Neuronal stem cell (in vitro differentiated cells): Measurements from ENCODE around the gene POU2AF2.
A peak's percentile ranks its signal among the peaks of the same experiment; 100 is the strongest.
"Not testable (repeated sequence)": the region's sequence is repeated elsewhere in the genome, so short reads cannot be mapped to it uniquely, and the experiment has no call there.

ENCODE experiments used
- DNase-seq: peaks from one replicate; pipeline ENCODE4 v3.0.0-alpha.2; 2013; ENCODE audit warnings: low spot score
- H2AFZ ChIP-seq: one replicate; pipeline ENCODE4 v1.6.1; 2013; ENCODE audit warnings: mild to moderate bottlenecking, low read length, inconsistent platforms
- H2AK5ac ChIP-seq: 2 replicates; pipeline ENCODE4 v1.6.1; 2013; ENCODE audit warnings: low read depth, mild to moderate bottlenecking, inconsistent platforms, low read length, moderate library complexity, mixed read lengths
- H2BK120ac ChIP-seq: 2 replicates; pipeline ENCODE4 v1.6.1; 2013; ENCODE audit warnings: low read depth, mild to moderate bottlenecking, inconsistent platforms, low read length, moderate library complexity, mixed read lengths
- H2BK12ac ChIP-seq: one replicate; pipeline ENCODE4 v1.6.1; 2013; ENCODE audit warnings: low read length, inconsistent platforms
- H2BK15ac ChIP-seq: 2 replicates; pipeline ENCODE4 v1.6.1; 2013; ENCODE audit warnings: mild to moderate bottlenecking, low read length, inconsistent platforms, mixed read lengths
- H2BK5ac ChIP-seq: one replicate; pipeline ENCODE4 v1.6.1; 2013; ENCODE audit warnings: inconsistent platforms, mild to moderate bottlenecking, low read length, moderate library complexity
- H3K14ac ChIP-seq: one replicate; pipeline ENCODE4 v1.6.1; 2013; ENCODE audit warnings: low read length, inconsistent platforms
- H3K18ac ChIP-seq: 2 replicates; pipeline ENCODE4 v1.6.1; 2013; ENCODE audit warnings: low read length, inconsistent platforms
- H3K23ac ChIP-seq: 2 replicates; pipeline ENCODE4 v1.6.1; 2013; ENCODE audit warnings: low read depth, mild to moderate bottlenecking, mixed read lengths, low read length, inconsistent platforms; ENCODE audit not compliant: poor library complexity
- H3K27ac ChIP-seq: replicated peaks from 3 replicates; pipeline ENCODE4 v1.5.1; 2013; ENCODE audit warnings: low read length, inconsistent platforms
- H3K27me3 ChIP-seq, 3 experiments: 2 replicates each; pipeline ENCODE4 v1.6.1; 2013; ENCODE audit warnings: low read length in 3 of 3, mild to moderate bottlenecking in 2 of 3, inconsistent platforms in 1 of 3, low read depth in 1 of 3, mixed read lengths in 1 of 3, moderate library complexity in 1 of 3; ENCODE audit not compliant: control insufficient read depth in 3 of 3, insufficient read depth in 3 of 3
- H3K36me3 ChIP-seq, 2 donors: replicated peaks in 1 of 2; 2 replicates each; pipeline ENCODE4 v1.6.1; 2013; ENCODE audit warnings: low read length in 2 of 2; ENCODE audit not compliant: control insufficient read depth in 2 of 2, insufficient read depth in 2 of 2
- H3K4ac ChIP-seq: 2 replicates; pipeline ENCODE4 v1.6.1; 2013; ENCODE audit warnings: inconsistent platforms, mild to moderate bottlenecking, low read length, moderate library complexity
- H3K4me1 ChIP-seq, 2 donors: 1 replicate in 1 of 2; 2 replicates in 1 of 2; pipeline ENCODE4 v1.6.1; 2013; ENCODE audit warnings: low read length in 2 of 2, low read depth in 1 of 2; ENCODE audit not compliant: control insufficient read depth in 2 of 2, insufficient read depth in 1 of 2
- H3K4me2 ChIP-seq: one replicate; pipeline ENCODE4 v1.6.1; 2013; ENCODE audit warnings: mild to moderate bottlenecking, low read length, inconsistent platforms; ENCODE audit not compliant: insufficient read depth, poor library complexity, severe bottlenecking
- H3K4me3 ChIP-seq, 2 donors: 2 replicates each; pipeline ENCODE4 v1.5.1; 2013; ENCODE audit warnings: low read length in 2 of 2, mild to moderate bottlenecking in 2 of 2, inconsistent platforms in 1 of 2, moderate library complexity in 1 of 2
- H3K79me1 ChIP-seq: one replicate; pipeline ENCODE4 v1.6.1; 2013; ENCODE audit warnings: low read depth, mild to moderate bottlenecking, inconsistent platforms, low read length, moderate library complexity
- H3K9ac ChIP-seq: one replicate; pipeline ENCODE4 v1.6.1; 2013; ENCODE audit warnings: mild to moderate bottlenecking, low read depth, low read length, inconsistent platforms; ENCODE audit not compliant: poor library complexity
- H3K9me3 ChIP-seq, 2 donors: replicated peaks in 1 of 2; 2 replicates each; pipeline versions ENCODE3 to v1.6.1; 2013; ENCODE audit warnings: low read length in 2 of 2, mild to moderate bottlenecking in 2 of 2, inconsistent platforms in 1 of 2, low read depth in 1 of 2, mixed read lengths in 1 of 2, moderate library complexity in 1 of 2; ENCODE audit not compliant: control insufficient read depth in 2 of 2, insufficient read depth in 1 of 2
- H4K8ac ChIP-seq: one replicate; pipeline ENCODE4 v1.6.1; 2013; ENCODE audit warnings: low read depth, mild to moderate bottlenecking, inconsistent platforms, low read length, moderate library complexity
- H4K91ac ChIP-seq: one replicate; pipeline ENCODE4 v1.6.1; 2013; ENCODE audit warnings: low read length, low read depth, mild to moderate bottlenecking, inconsistent platforms; ENCODE audit not compliant: poor library complexity
- WGBS, 2 donors: extraction: QIAGEN DNeasy Blood & Tissue Kit; methylation state at CpG; one replicate each; pipeline ENCODE4 v1.1.7; 2013; ENCODE audit warnings: missing lambda C conversion rate in 2 of 2, mixed read lengths in 1 of 2; ENCODE audit not compliant: insufficient read length in 2 of 2, insufficient replicate concordance in 1 of 2; ENCODE audit errors: extremely low coverage in 2 of 2; 5-methylcytosine and 5-hydroxymethylcytosine counted together

Gene POU2AF2

DNA sequence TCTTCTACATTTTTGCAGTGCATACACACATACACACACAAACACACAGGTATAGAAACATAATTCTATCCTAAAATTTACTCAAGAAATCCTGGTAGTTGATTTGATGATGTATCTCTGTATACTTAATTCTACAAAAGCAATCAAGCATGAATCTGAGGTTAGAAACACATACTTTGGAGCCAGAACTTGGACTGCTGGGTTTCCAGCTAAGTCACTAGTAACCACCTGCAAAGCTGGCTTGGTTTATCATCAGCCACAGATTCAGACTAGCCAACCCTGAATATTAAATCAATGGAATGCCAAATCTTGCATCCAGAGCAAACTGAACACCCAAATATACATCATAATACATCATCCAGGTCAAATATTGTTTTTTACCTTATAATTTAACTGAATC, 24.8 kb upstream of the POU2AF2 start:
- Histone ChIP-seq H3K79me1 (no peaks in the 10 kb centered on the region), H3K4ac (no peak overlapping the region)
- DNase-seq: no peak

DNA sequence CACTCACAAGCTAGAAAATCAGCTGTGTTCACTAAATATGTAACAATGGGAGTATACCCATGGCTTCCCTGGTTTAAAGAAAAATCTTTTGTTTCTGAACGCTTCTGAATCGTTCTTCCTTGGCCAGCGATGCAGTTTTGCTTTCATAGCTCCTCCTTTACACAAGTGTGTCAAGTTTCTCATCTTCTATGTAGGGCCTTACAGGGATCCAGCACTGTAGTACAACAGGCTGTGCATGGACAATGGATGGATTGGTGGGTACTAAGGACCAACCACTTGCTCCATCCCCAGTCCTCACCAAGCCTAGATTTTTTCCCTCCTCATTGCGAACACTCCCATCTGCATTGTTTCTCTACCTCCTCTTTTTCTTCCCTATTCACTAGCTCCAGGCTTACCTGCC, 24.3 kb upstream of the POU2AF2 start:
- Histone ChIP-seq H2AK5ac (no peak overlapping the region), H3K4me1 (no peaks in the 10 kb centered on the region), H2AFZ (no peak overlapping the region), H3K4me2 (no peak overlapping the region), H2BK12ac (peak overlapping the region; percentile 0), H3K23ac (no peak overlapping the region), H3K18ac (no peak overlapping the region), H3K27me3 (peaks cover 0 to 4% (median 0%) of the 10 kb centered on the region in 3 experiments), H3K14ac (no peak overlapping the region), H3K9ac (no peak overlapping the region), H3K9me3 (peaks cover 0 to 2% of the 10 kb centered on the region in 2 donors), H4K91ac (no peak overlapping the region), H2BK15ac (no peak overlapping the region), H2BK120ac (no peak overlapping the region), H2BK5ac (no peak overlapping the region), H3K79me1 (no peaks in the 10 kb centered on the region), H4K8ac (no peak overlapping the region), H3K4me3 (no peak overlapping the region), H3K27ac (no peak overlapping the region), H3K4ac (no peak overlapping the region), H3K36me3 (no peaks in the 10 kb centered on the region)
- no CpG with 5 or more reads among the region's 4 CpGs for WGBS, 2 donors
- no peak for DNase-seq

More for the DNA sequence above, 24.8 kb upstream of the POU2AF2 start:
- H3K4me3 ChIP-seq: no peak overlapping the region
- no peak overlapping the region for H2BK5ac ChIP-seq
- H2AFZ ChIP-seq: no peak overlapping the region
- no peaks in the 10 kb centered on the region for H3K4me1 ChIP-seq
- no peak overlapping the region for H2BK15ac ChIP-seq
- H4K91ac ChIP-seq: no peak overlapping the region
- H3K14ac ChIP-seq: no peak overlapping the region
- H3K9ac ChIP-seq: no peak overlapping the region
- no peak overlapping the region for H2AK5ac ChIP-seq
- no peak overlapping the region for H2BK120ac ChIP-seq
- H3K18ac ChIP-seq: no peak overlapping the region
- H3K4me2 ChIP-seq: no peak overlapping the region
- peaks cover 0 to 4% (median 0%) of the 10 kb centered on the region in 3 experiments for H3K27me3 ChIP-seq
- H2BK12ac ChIP-seq: no peak overlapping the region
- no peaks in the 10 kb centered on the region for H3K36me3 ChIP-seq
- no peak overlapping the region for H4K8ac ChIP-seq
- no peak overlapping the region for H3K23ac ChIP-seq
- no peak overlapping the region for H3K27ac ChIP-seq
- H3K9me3 ChIP-seq: peaks cover 0 to 2% of the 10 kb centered on the region in 2 donors

DNA sequence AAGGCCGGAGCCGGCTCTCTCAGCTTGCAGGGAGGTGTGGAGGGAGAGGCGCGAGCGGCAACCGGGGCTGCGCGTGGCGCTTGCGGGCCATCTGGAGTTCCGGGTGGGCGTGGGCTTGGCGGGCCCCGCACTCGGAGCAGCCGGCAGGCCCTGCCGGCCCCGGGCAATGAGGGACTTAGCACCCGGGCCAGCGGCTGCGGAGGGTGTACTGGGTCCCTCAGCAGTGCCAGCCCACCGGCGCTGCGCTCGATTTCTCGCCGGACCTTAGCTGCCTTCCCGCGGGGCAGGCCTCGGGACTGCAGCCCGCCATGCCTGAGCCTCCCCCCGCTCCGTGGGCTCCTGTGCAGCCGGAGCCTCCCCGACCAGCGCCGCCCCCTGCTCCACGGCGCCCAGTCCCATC, 23.6 kb upstream of the POU2AF2 start:
- H3K27me3 ChIP-seq, H3K9ac ChIP-seq, H3K23ac ChIP-seq, DNase-seq, H4K91ac ChIP-seq, H3K79me1 ChIP-seq, H2BK120ac ChIP-seq, H2BK15ac ChIP-seq, H2BK5ac ChIP-seq, H4K8ac ChIP-seq, H3K18ac ChIP-seq, H3K36me3 ChIP-seq, H3K27ac ChIP-seq, H2BK12ac ChIP-seq, H3K4me1 ChIP-seq, H3K4me3 ChIP-seq, H3K4ac ChIP-seq, H3K14ac ChIP-seq, H3K9me3 ChIP-seq, H2AFZ ChIP-seq, H2AK5ac ChIP-seq: not testable (repeated sequence)
- peak overlapping the region; percentile 18 for H3K4me2 ChIP-seq
- WGBS, 2 donors: no CpG with 5 or more reads among the region's 39 CpGs

DNA sequence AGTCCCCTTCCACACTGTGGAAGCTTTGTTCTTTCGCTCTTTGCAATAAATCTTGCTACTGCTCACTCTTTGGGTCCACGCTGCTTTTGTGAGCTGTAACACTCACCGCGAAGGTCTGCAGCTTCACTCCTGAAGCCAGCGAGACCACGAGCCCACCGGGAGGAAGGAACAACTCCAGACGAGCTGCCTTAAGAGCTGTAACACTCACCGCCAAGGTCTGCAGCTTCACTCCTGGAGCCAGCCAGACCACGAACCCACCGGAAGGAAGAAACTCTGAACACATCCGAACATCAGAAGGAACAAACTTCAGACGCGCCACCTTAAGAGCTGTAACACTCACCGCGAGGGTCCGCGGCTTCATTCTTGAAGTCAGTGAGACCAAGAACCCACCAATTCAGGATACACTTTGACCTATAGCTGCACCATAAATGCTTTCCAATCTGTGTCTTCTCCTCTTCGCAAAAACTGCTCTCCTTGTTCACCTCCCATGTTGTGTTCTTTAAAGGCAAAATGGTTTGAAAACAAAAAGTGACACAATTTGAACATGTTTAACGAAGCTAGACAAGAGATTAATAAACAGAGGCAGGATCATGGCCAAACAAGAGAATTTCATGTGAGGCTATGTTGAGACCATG, 22.6 kb upstream of the POU2AF2 start:
- not testable (repeated sequence) for H3K27me3 ChIP-seq, H3K27ac ChIP-seq, H2BK12ac ChIP-seq, H3K36me3 ChIP-seq, H3K9me3 ChIP-seq, H3K4ac ChIP-seq, H4K91ac ChIP-seq, H2BK15ac ChIP-seq, H3K79me1 ChIP-seq, H2BK5ac ChIP-seq, H3K14ac ChIP-seq, H2AK5ac ChIP-seq, H3K4me1 ChIP-seq, H2AFZ ChIP-seq, H3K4me2 ChIP-seq, DNase-seq, H3K9ac ChIP-seq, H2BK120ac ChIP-seq, H4K8ac ChIP-seq, H3K23ac ChIP-seq, H3K4me3 ChIP-seq, H3K18ac ChIP-seq
- WGBS, 2 donors: no CpG with 5 or more reads among the region's 20 CpGs
